Thoracic aorta (tissue), 2 donors: ENCODE data around the gene ZNF668. TPM values are rescaled to one million over a fixed set of nuclear protein-coding genes. Genes with fewer than 3 reads are reported as not detected.
"Not testable (repeated sequence)": the region's sequence is repeated elsewhere in the genome, so short reads cannot be mapped to it uniquely, and the experiment has no call there.

ENCODE experiments used
- ATAC-seq: fragments of 150-250 bp; one replicate; pipeline ENCODE4 v1.8.0; 2017; ENCODE audit warnings: low read depth; ENCODE audit not compliant: insufficient number of reproducible peaks, low FRiP score
- DNase-seq: peaks from one replicate; pipeline ENCODE4 v3.0.0-alpha.2; 2020; ENCODE audit warnings: low spot score
- H3K27ac ChIP-seq, 2 donors: fragments of 200-600 bp; sonication (generic); 1 replicate in 1 of 2; 2 replicates in 1 of 2; pipeline ENCODE4 v1.5.1; 2016; ENCODE audit warnings: mild to moderate bottlenecking in 2 of 2, moderate library complexity in 2 of 2
- H3K27me3 ChIP-seq: fragments of 200-600 bp; sonication (generic); replicated peaks from 2 replicates; pipeline ENCODE4 v1.6.0; 2016; ENCODE audit warnings: mild to moderate bottlenecking; ENCODE audit not compliant: insufficient read depth
- H3K36me3 ChIP-seq: fragments of 200-600 bp; sonication (generic); one replicate; pipeline ENCODE4 v1.5.1; 2016
- H3K4me1 ChIP-seq, 2 donors: fragments of 200-600 bp; sonication (generic); 1 replicate in 1 of 2; 2 replicates in 1 of 2; pipeline versions ENCODE4 v1.5.1 to v1.6.0; 2016; ENCODE audit warnings: low read depth in 2 of 2, mild to moderate bottlenecking in 1 of 2; ENCODE audit not compliant: control insufficient read depth in 1 of 2
- H3K4me3 ChIP-seq: fragments of 200-600 bp; sonication (generic); 2 replicates; pipeline ENCODE4 v1.5.1; 2016; ENCODE audit warnings: mild to moderate bottlenecking
- H3K9me3 ChIP-seq: fragments of 200-600 bp; sonication (generic); 2 replicates; pipeline ENCODE4 v1.5.1; 2016
- CTCF ChIP-seq: fragments of 200-600 bp; sonication (generic); IDR thresholded peaks from one replicate; pipeline ENCODE4 v1.5.1; 2019; ENCODE audit warnings: antibody characterized with exemption
- total RNA-seq, 2 donors: library from RNA; depleted of rRNA; stranded (reverse); fragments of >200 nt; gene quantifications; one replicate each; pipeline versions ENCODE4 v1.1.0 to v1.2.3, GENCODE V29; 2016

Gene ZNF668
- total RNA-seq, 2 donors from 2014 or later: 10.3 to 14.5 TPM

GRCh38 chr16:31107465-31107867 is 33.4 kb upstream of the ZNF668 start:
- no peak for DNase-seq
- TF ChIP-seq CTCF: no peak
- H3K4me3 ChIP-seq: peak overlapping the region; percentile 100
- H3K4me1 ChIP-seq: peaks cover 13 to 24% of the 10 kb centered on the region in 2 donors
- no peaks in the 10 kb centered on the region for H3K9me3 ChIP-seq
- peaks cover 29% of the 10 kb centered on the region for H3K36me3 ChIP-seq
- H3K27ac ChIP-seq: peak overlapping the region in 1 of 2 donors; percentile 97
- no peaks in the 10 kb centered on the region for H3K27me3 ChIP-seq
- ATAC-seq: no peak

GRCh38 chr16:31106509-31107464 is 32.7 kb upstream of the ZNF668 start:
- no peak overlapping the region for H3K4me3 ChIP-seq
- no peak for ATAC-seq
- TF ChIP-seq CTCF: no peak
- no peak overlapping the region for H3K27ac ChIP-seq
- peaks cover 13 to 17% of the 10 kb centered on the region in 2 donors for H3K4me1 ChIP-seq
- peaks cover 23% of the 10 kb centered on the region for H3K36me3 ChIP-seq
- no peak for DNase-seq
- H3K9me3 ChIP-seq: no peaks in the 10 kb centered on the region
- H3K27me3 ChIP-seq: no peaks in the 10 kb centered on the region

- DNase-seq (peak; percentile 53), ATAC-seq (peak; percentile 72)
- Histone ChIP-seq H3K9me3 (no peaks in the 10 kb centered on the region), H3K27me3 (no peaks in the 10 kb centered on the region), H3K36me3 (peaks cover 12% of the 10 kb centered on the region), H3K4me1 (peaks cover 13 to 17% of the 10 kb centered on the region in 2 donors), H3K27ac (peak overlapping the region in 1 of 2 donors; percentile 47), H3K4me3 (peak overlapping the region; percentile 67)
- TF ChIP-seq CTCF: peak; percentile 84
Measured at GRCh38 chr16:31105677-31106213, 31.7 kb upstream of the ZNF668 start.

GRCh38 chr16:31100876-31101641 is 27.0 kb upstream of the ZNF668 start:
- not testable (repeated sequence) for H3K27me3 ChIP-seq, H3K4me3 ChIP-seq, H3K4me1 ChIP-seq, ATAC-seq, H3K36me3 ChIP-seq, H3K27ac ChIP-seq, DNase-seq, H3K9me3 ChIP-seq

- no peaks in the 10 kb centered on the region for H3K9me3 ChIP-seq
- no peaks in the 10 kb centered on the region for H3K27me3 ChIP-seq
- TF ChIP-seq CTCF: no peak
- H3K4me3 ChIP-seq: no peak overlapping the region
- ATAC-seq: no peak
- H3K4me1 ChIP-seq: peaks cover 0 to 3% of the 10 kb centered on the region in 2 donors
- H3K36me3 ChIP-seq: no peaks in the 10 kb centered on the region
- no peak overlapping the region for H3K27ac ChIP-seq
- DNase-seq: no peak
Measured at GRCh38 chr16:31099860-31100638, 26.0 kb upstream of the ZNF668 start.
